AG08395 (cell line): ENCODE measurements around the gene LCN2.

Source experiments
- DNase-seq: peaks from one replicate; pipeline ENCODE4 v3.0.0; 2012; ENCODE audit warnings: mixed read lengths, low spot score

Gene LCN2

DNA sequence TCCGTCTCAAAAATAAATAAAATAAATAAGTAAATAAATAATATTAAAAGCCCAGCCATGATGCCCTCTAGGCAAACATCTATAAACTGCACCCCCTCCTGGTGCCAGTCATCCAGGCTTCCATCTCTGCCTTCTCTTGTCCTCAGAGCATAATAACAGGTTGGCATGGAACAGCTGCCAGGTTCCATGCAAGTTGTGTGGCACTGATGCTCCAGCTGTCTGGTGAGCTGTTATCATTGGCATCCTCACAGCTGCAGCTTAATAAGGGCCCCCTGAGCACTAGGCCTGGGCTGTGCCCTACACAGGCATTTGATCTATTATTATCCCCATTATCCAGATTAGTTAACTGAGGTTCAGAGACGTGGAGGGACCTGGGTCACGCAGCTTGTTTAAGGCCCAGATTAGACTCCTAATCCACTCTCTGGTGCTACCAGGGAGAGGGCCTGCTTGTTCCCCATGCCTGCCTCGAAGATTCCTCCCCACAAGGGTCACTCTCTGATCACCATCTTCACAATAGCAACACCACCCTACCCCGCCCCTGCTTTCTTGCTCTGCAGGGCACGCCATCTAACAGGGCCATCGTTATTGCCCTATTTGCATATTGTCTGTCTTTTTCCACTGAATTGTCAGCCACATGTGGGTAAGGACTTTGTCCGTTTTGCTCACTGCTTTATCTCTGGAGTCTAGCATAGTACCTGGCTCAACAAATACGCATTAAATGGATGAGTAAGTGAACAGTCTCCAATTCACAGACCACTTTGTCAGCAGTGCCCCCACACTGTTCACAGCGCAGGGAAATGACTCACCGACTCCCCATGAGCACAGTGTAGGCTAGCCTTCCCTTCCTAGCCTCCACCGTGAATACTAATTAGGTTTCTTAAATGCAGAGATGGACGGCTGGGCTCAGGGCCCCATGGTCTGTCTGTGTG lies 52.5 kb downstream of the LCN2 start:
- no peak for DNase-seq

DNA sequence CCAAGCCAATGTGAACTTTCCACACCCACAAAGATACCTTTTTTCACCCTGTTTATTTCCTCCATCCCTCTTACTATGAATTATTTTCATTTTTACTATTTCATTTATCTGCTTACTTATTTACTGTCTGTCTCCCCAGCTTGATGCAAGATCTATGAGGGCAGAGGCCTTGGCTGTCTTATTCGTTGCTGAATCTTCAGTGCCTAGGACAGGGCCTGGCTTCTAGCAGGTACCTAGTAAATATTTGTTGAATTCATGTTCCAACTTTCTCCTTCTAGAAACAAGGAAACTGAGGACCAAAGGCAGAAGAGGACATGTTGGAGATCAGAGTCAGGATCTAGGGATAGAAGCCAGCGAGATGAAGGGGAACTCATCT lies 53.4 kb downstream of the LCN2 start:
- no peak for DNase-seq
